ENCODE data around the gene RNF217. TPM values are rescaled to one million over a fixed set of nuclear protein-coding genes. Genes with fewer than 3 reads are reported as not detected.

Gene RNF217
- total RNA-seq, 1 donor from 2014 or later: 49.8 TPM

DNA sequence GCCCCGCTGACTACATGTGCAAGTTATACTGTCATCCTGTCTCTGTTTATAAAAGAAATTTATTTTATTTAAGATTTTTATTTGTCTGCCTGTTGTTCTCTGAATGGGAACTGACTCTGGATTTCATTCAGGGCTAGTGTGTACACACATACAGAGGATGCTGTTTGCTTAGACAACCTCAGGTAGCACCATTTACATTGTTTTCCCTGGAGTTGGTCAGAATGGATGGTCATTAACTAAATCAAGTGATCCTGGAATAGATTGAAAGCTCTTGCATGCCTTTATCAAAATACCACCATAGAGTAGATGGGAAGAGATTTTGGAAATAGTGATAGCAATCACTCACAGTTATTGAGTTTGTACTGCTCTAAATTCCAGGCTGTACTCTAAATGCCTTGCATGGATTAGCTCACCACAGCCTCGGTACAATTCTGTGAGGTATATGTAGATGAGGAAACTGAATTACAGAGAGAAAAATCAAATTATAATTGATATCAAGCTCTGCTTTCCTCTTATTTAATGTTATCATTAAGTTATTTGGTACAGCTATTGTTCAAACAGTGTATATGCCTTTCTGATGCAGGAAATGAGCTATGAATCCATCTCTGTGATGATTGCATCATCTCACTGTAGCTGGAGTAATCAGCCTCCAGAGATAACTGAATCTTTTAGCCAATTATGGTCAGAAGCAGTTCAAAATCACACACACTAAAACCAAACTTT, 51.9 kb downstream of the RNF217 start:
- Mint-ChIP-seq H3K4me3 (no peak overlapping the region), H3K36me3 (peaks cover 6% of the 10 kb centered on the region), H3K9me3 (no peaks in the 10 kb centered on the region), H3K27me3 (ENCODE audit: low read depth) (no peaks in the 10 kb centered on the region), H3K4me1 (peaks cover 28% of the 10 kb centered on the region), H3K27ac (peak overlapping the region; percentile 8)
- TF ChIP-seq, protein P1, sequence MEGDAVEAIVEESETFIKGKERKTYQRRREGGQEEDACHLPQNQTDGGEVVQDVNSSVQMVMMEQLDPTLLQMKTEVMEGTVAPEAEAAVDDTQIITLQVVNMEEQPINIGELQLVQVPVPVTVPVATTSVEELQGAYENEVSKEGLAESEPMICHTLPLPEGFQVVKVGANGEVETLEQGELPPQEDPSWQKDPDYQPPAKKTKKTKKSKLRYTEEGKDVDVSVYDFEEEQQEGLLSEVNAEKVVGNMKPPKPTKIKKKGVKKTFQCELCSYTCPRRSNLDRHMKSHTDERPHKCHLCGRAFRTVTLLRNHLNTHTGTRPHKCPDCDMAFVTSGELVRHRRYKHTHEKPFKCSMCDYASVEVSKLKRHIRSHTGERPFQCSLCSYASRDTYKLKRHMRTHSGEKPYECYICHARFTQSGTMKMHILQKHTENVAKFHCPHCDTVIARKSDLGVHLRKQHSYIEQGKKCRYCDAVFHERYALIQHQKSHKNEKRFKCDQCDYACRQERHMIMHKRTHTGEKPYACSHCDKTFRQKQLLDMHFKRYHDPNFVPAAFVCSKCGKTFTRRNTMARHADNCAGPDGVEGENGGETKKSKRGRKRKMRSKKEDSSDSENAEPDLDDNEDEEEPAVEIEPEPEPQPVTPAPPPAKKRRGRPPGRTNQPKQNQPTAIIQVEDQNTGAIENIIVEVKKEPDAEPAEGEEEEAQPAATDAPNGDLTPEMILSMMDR (IDR thresholded peaks at IDR 0.05; ENCODE audit: unreplicated experiment): no peak
- DNase-seq (ENCODE audit: low spot score in 2 of 2, unreplicated experiment in 2 of 2): no peak

DNA sequence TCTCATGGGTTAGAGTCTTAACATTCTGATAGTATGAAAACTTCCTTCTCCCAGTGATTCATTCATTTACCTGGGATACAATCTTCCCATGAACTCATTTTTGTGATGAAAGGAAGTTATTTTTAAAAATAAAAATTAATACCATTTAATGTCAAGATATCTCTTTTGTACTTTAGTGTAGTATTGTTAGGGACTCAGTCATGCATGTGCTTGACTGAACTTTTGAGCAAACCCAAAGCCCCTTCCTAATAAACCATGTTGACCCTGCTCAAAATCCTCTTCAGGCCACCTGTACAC, 52.4 kb downstream of the RNF217 start:
- DNase-seq (ENCODE audit: low spot score in 2 of 2, unreplicated experiment in 2 of 2): no peak
- no peak overlapping the region for H3K4me3 Mint-ChIP-seq
- H3K9me3 Mint-ChIP-seq: no peaks in the 10 kb centered on the region
- H3K4me1 Mint-ChIP-seq: peaks cover 23% of the 10 kb centered on the region
- TF ChIP-seq, protein P1 (IDR thresholded peaks at IDR 0.05; ENCODE audit: unreplicated experiment): no peak
- peak overlapping the region; percentile 8 for H3K27ac Mint-ChIP-seq
- H3K27me3 Mint-ChIP-seq (ENCODE audit: low read depth): no peaks in the 10 kb centered on the region
- H3K36me3 Mint-ChIP-seq: peaks cover 6% of the 10 kb centered on the region

DNA sequence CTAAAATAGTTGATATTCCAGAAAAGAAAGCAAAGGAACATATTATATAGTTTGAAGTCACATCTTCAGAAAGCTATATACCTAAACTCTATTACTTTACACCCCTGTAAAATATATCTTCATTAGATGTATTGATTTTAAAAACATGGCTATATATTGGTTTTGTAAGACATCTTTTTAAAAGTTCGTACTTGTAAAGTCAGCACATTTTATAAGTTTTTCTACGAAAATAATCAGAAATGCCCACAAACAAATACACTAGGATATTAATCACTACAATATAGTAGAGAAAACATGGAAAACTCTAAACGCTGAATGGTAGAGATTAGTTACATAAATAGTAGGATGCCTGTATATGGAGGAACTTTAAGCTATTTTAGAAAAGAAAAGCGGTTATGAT, 52.9 kb downstream of the RNF217 start:
- DNase-seq (ENCODE audit: low spot score in 2 of 2, unreplicated experiment in 2 of 2): no peak
- H3K36me3 Mint-ChIP-seq: peaks cover 9% of the 10 kb centered on the region
- no peak overlapping the region for H3K4me3 Mint-ChIP-seq
- H3K27ac Mint-ChIP-seq: no peak overlapping the region
- TF ChIP-seq, protein P1 (IDR thresholded peaks at IDR 0.05; ENCODE audit: unreplicated experiment): no peak
- no peaks in the 10 kb centered on the region for H3K9me3 Mint-ChIP-seq
- peaks cover 19% of the 10 kb centered on the region for H3K4me1 Mint-ChIP-seq
- H3K27me3 Mint-ChIP-seq (ENCODE audit: low read depth): no peaks in the 10 kb centered on the region

DNA sequence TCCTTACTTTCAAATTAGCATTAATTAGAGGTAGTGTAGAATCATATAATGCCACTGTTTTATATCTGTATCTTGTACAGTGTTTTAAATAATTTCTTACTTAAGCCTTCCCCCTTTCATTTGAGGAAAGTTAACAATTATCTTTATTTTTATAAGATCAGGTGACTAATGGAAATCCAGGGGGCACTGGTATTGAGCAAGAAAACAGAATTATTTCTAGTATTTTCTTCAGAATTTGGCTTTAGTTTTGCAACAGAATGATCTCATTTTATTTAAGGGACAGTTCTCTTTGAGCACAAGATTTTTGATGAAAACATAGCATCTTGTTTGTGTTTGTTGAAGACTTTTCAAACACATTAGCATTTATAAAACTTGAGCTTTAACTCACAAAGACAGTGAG, 55.9 kb downstream of the RNF217 start:
- peaks cover 12% of the 10 kb centered on the region for H3K4me1 Mint-ChIP-seq
- no peak overlapping the region for H3K4me3 Mint-ChIP-seq
- no peak for DNase-seq (ENCODE audit: low spot score in 2 of 2, unreplicated experiment in 2 of 2)
- peaks cover 13% of the 10 kb centered on the region for H3K36me3 Mint-ChIP-seq
- no peaks in the 10 kb centered on the region for H3K27me3 Mint-ChIP-seq (ENCODE audit: low read depth)
- no peak overlapping the region for H3K27ac Mint-ChIP-seq
- no peaks in the 10 kb centered on the region for H3K9me3 Mint-ChIP-seq
- TF ChIP-seq, protein P1 (IDR thresholded peaks at IDR 0.05; ENCODE audit: unreplicated experiment): no peak

DNA sequence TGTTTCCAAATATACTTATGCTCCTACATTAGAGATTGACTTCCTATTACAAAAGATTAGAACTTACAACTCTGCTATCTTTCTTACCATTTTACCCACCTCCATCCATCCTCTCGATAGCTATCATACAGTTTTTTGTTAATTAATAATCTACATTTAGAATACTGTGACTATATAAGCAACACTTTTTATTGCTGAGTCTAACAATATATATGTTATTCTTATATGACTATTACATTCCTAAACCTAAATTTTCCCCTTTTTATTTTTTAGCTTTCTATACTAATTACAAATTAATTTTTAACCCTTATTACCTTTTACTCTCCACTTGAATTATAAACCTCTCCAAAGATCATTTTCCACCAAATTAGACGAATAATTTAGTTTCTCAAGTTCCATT, 57.0 kb downstream of the RNF217 start:
- H3K9me3 Mint-ChIP-seq: no peaks in the 10 kb centered on the region
- no peak for DNase-seq (ENCODE audit: low spot score in 2 of 2, unreplicated experiment in 2 of 2)
- TF ChIP-seq, protein P1 (IDR thresholded peaks at IDR 0.05; ENCODE audit: unreplicated experiment): no peak
- H3K4me1 Mint-ChIP-seq: peaks cover 2% of the 10 kb centered on the region
- no peak overlapping the region for H3K27ac Mint-ChIP-seq
- no peaks in the 10 kb centered on the region for H3K27me3 Mint-ChIP-seq (ENCODE audit: low read depth)
- H3K4me3 Mint-ChIP-seq: no peak overlapping the region
- H3K36me3 Mint-ChIP-seq: peaks cover 13% of the 10 kb centered on the region

DNA sequence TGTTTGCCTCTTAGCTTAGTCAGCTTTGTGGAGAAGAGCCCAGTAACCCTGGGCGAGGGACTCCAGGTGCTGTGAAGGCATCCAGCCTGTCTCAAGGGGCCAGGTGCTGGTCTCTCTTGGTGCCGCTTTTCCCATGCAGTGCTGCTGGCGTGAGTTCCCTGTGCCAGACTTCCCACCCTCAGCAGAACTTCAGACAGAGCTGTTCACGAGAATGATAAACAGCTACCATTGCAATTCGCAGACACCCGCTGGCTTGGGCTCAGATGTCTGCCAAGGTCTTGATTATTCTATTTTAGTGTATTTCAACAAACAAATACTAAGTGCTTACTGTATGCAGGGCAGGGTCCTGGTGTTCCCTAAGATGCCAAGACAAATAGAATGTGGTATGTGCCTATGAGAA, 57.7 kb downstream of the RNF217 start:
- H3K4me3 Mint-ChIP-seq: no peak overlapping the region
- H3K4me1 Mint-ChIP-seq: no peaks in the 10 kb centered on the region
- DNase-seq (ENCODE audit: low spot score in 2 of 2, unreplicated experiment in 2 of 2): no peak
- peaks cover 13% of the 10 kb centered on the region for H3K36me3 Mint-ChIP-seq
- no peaks in the 10 kb centered on the region for H3K27me3 Mint-ChIP-seq (ENCODE audit: low read depth)
- TF ChIP-seq, protein P1 (IDR thresholded peaks at IDR 0.05; ENCODE audit: unreplicated experiment): no peak
- no peaks in the 10 kb centered on the region for H3K9me3 Mint-ChIP-seq
- H3K27ac Mint-ChIP-seq: peak overlapping the region; percentile 11

All from mesothelial cell of epicardium (in vitro differentiated cells).